ENCODE data around the gene KRTAP10-9. TPM values are rescaled to one million over a fixed set of nuclear protein-coding genes. Genes with fewer than 3 reads are reported as not detected.
"Not testable (repeated sequence)": the region's sequence is repeated elsewhere in the genome, so short reads cannot be mapped to it uniquely, and the experiment has no call there.

Gene KRTAP10-9
- polyA plus RNA-seq, 1 of the 3 experiments (the other 2 are of a cell fraction), result not detected

DNA sequence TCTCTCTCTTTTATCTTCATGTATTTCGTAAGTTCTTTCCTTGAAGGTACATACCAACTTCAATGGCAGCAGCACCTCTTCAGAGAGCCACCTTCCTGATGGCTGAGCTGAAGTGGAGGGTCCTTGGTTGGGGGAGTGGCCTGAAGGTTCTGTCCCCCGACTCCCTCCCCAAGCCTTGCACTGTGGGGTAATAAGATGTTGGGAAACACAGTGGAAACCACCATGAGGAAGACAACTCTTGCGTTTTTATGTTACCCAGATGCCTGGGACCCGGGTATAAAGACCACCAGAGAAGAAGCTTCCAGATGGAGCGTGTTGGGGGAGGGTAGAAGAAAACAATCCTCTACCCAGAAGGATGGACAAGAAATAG lies 31.6 kb downstream of the KRTAP10-9 start:
- CTCF ChIA-PET, result no interaction called here

DNA sequence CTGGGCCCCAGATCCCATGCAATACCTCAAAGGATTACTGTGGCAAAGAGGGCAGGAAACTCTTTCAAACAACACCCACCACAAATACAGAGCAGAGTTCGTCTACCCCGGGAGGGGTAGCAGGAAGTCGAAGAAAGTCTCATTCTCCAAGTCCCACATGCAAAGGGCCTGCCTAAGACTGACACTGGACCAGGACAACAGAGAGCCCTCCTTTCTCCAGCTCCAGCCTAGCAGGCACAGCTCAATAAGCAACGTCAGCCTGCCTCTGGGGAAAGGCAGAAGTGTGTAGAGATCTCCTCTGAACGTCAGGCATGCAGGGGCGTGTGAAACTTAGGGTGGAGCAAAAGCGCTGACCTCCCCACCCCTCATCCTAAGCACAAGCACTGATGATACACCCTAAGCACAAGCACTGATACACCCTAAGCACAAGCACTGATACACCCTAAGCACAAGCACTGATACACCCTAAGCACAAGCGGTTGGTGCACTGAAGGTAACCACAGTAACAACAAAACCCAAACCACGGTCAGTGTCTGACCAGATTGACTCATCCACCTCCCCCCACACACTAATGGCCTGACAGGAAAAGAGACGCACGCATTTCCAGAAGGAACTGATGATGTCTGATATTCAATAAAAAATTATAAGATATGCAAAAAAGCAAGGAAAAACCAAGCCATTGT lies 32.2 kb downstream of the KRTAP10-9 start:
- DNase-seq, result no peak
- Histone ChIP-seq H3K9ac (no peak overlapping the region), H3F3A (replicated peaks; ENCODE audit: insufficient read depth) (no peaks in the 10 kb centered on the region), H3K27ac (ENCODE audit: low read depth in 2 of 2, low read length in 1 of 2) (no peak overlapping the region), H3K79me2 (ENCODE audit: insufficient read depth) (no peaks in the 10 kb centered on the region), H3K4me2 (no peak overlapping the region), H3K27me3 (ENCODE audit: insufficient read depth) (peaks cover 5% of the 10 kb centered on the region; the same call in 1 of the 2 replicates), H3K9me3 (no peaks in the 10 kb centered on the region), H4K20me1 (ENCODE audit: insufficient read depth) (no peaks in the 10 kb centered on the region), H3K4me1 (ENCODE audit: control insufficient read depth in 1 of 2, insufficient read depth in 2 of 2, low read depth in 1 of 2, low read length in 1 of 2) (no peaks in the 10 kb centered on the region), H3K9me2 (0 out of 2 replicates have a peak, but pooled peaks cover 4% of the 10 kb centered on the region), H3K36me3 (replicated peaks in 1 of 2; ENCODE audit: control insufficient read depth in 1 of 2, insufficient read depth in 2 of 2, low read length in 1 of 2) (no peaks in the 10 kb centered on the region), H2AFZ (ENCODE audit: low read depth) (no peak overlapping the region), H3K4me3 (ENCODE audit: low read depth in 2 of 2, low read length in 1 of 2) (no peak overlapping the region)
- CTCF ChIA-PET, result no interaction called here
- POLR2A ChIA-PET, result no interaction called here
- TF ChIP-seq NFIC (IDR thresholded peaks at IDR 0.05; ENCODE audit: borderline replicate concordance) (no peak), MXI1 (IDR thresholded peaks at IDR 0.05; ENCODE audit: low read depth, low read length) (no peak), MEF2A (IDR thresholded peaks at IDR 0.05; ENCODE audit: borderline replicate concordance, low read depth) (no peak), GABPA (IDR thresholded peaks at IDR 0.05; ENCODE audit: low read depth) (no peak), GATA2 (CRISPR knock-in tag; IDR thresholded peaks at IDR 0.05) (no peak), SIN3A (IDR thresholded peaks at IDR 0.05; ENCODE audit: borderline replicate concordance, low read depth, low read length) (no peak), FOSL2 (IDR thresholded peaks at IDR 0.05; ENCODE audit: borderline replicate concordance, low read depth) (no peak), RFX5 (IDR thresholded peaks at IDR 0.05; ENCODE audit: low read length) (no peak), EP300 (IDR thresholded peaks at IDR 0.05; ENCODE audit: borderline replicate concordance in 1 of 2, low read depth in 1 of 2, low read length in 1 of 2) (no peak), RAD21 (IDR thresholded peaks at IDR 0.05; ENCODE audit: low read length) (no peak), EZH2phosphoT487 (IDR thresholded peaks at IDR 0.05; ENCODE audit: borderline replicate concordance, low read depth) (no peak)
- TF ChIP-seq, protein P1, sequence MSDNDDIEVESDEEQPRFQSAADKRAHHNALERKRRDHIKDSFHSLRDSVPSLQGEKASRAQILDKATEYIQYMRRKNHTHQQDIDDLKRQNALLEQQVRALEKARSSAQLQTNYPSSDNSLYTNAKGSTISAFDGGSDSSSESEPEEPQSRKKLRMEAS (IDR thresholded peaks at IDR 0.05; ENCODE audit: low read depth), result no peak
- TF ChIP-seq, protein P2, sequence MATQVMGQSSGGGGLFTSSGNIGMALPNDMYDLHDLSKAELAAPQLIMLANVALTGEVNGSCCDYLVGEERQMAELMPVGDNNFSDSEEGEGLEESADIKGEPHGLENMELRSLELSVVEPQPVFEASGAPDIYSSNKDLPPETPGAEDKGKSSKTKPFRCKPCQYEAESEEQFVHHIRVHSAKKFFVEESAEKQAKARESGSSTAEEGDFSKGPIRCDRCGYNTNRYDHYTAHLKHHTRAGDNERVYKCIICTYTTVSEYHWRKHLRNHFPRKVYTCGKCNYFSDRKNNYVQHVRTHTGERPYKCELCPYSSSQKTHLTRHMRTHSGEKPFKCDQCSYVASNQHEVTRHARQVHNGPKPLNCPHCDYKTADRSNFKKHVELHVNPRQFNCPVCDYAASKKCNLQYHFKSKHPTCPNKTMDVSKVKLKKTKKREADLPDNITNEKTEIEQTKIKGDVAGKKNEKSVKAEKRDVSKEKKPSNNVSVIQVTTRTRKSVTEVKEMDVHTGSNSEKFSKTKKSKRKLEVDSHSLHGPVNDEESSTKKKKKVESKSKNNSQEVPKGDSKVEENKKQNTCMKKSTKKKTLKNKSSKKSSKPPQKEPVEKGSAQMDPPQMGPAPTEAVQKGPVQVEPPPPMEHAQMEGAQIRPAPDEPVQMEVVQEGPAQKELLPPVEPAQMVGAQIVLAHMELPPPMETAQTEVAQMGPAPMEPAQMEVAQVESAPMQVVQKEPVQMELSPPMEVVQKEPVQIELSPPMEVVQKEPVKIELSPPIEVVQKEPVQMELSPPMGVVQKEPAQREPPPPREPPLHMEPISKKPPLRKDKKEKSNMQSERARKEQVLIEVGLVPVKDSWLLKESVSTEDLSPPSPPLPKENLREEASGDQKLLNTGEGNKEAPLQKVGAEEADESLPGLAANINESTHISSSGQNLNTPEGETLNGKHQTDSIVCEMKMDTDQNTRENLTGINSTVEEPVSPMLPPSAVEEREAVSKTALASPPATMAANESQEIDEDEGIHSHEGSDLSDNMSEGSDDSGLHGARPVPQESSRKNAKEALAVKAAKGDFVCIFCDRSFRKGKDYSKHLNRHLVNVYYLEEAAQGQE (IDR thresholded peaks at IDR 0.05; ENCODE audit: low read depth, low read length), result no peak
- TF ChIP-seq, protein P3, sequence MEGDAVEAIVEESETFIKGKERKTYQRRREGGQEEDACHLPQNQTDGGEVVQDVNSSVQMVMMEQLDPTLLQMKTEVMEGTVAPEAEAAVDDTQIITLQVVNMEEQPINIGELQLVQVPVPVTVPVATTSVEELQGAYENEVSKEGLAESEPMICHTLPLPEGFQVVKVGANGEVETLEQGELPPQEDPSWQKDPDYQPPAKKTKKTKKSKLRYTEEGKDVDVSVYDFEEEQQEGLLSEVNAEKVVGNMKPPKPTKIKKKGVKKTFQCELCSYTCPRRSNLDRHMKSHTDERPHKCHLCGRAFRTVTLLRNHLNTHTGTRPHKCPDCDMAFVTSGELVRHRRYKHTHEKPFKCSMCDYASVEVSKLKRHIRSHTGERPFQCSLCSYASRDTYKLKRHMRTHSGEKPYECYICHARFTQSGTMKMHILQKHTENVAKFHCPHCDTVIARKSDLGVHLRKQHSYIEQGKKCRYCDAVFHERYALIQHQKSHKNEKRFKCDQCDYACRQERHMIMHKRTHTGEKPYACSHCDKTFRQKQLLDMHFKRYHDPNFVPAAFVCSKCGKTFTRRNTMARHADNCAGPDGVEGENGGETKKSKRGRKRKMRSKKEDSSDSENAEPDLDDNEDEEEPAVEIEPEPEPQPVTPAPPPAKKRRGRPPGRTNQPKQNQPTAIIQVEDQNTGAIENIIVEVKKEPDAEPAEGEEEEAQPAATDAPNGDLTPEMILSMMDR (IDR thresholded peaks at IDR 0.05), result no peak
- WGBS (ENCODE audit: low lambda C conversion rate), result 8% methylated on average over 11 of the region's 11 CpGs

More for the DNA sequence above, 31.6 kb downstream of the KRTAP10-9 start:
- H4K20me1 ChIP-seq (ENCODE audit: insufficient read depth), result no peaks in the 10 kb centered on the region
- H3K36me3 ChIP-seq (replicated peaks in 1 of 2; ENCODE audit: control insufficient read depth in 1 of 2, insufficient read depth in 2 of 2, low read length in 1 of 2), result no peaks in the 10 kb centered on the region
- DNase-seq, result no peak
- POLR2A ChIA-PET, result no interaction called here
- H3K4me2 ChIP-seq, result no peak overlapping the region
- peaks cover 11% of the 10 kb centered on the region; the same call in 1 of the 2 replicates for H3K27me3 ChIP-seq (ENCODE audit: insufficient read depth)
- H3K9me2 ChIP-seq, result 0 out of 2 replicates have a peak, but pooled peaks cover 4% of the 10 kb centered on the region
- TF ChIP-seq JUND (IDR thresholded peaks at IDR 0.05) (no peak), NFIC (IDR thresholded peaks at IDR 0.05; ENCODE audit: borderline replicate concordance) (no peak), GABPA (IDR thresholded peaks at IDR 0.05; ENCODE audit: low read depth) (no peak), EZH2phosphoT487 (IDR thresholded peaks at IDR 0.05; ENCODE audit: borderline replicate concordance, low read depth) (no peak), GATA2 (CRISPR knock-in tag; IDR thresholded peaks at IDR 0.05) (no peak)
- no peak overlapping the region for H2AFZ ChIP-seq (ENCODE audit: low read depth)
- H3K79me2 ChIP-seq (ENCODE audit: insufficient read depth), result no peaks in the 10 kb centered on the region
- WGBS (ENCODE audit: low lambda C conversion rate), result 3% methylated on average over 5 of the region's 5 CpGs
- H3K4me1 ChIP-seq (ENCODE audit: control insufficient read depth in 1 of 2, insufficient read depth in 2 of 2, low read depth in 1 of 2, low read length in 1 of 2), result no peaks in the 10 kb centered on the region
- H3K9me3 ChIP-seq, result no peaks in the 10 kb centered on the region
- no peak overlapping the region for H3K4me3 ChIP-seq (ENCODE audit: low read depth in 2 of 2, low read length in 1 of 2)
- no peak overlapping the region for H3K27ac ChIP-seq (ENCODE audit: low read depth in 2 of 2, low read length in 1 of 2)
- H3K9ac ChIP-seq, result no peak overlapping the region
- no peaks in the 10 kb centered on the region for H3F3A ChIP-seq (replicated peaks; ENCODE audit: insufficient read depth)

DNA sequence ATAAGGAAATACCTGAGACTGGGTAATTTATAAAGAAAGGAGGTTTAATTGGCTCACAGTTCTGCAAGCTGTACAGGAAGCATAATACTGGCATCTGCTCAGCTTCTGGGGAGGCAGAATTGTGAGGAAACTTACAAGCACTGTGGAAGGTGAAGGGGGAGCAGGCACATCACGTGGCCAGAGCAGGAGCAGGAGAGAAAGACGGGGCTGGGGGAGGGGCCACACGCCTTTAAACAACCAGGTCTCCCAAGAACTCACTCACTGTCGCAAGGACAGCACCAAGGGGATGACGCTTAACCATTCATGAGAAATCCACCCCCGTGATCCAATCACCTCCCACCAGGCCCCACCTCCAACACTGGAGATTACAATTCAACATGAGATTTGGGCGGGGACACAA lies 34.7 kb downstream of the KRTAP10-9 start:
- 13% methylated on average over 7 of the region's 7 CpGs for WGBS (ENCODE audit: low lambda C conversion rate)

More for the DNA sequence above, 34.7 kb downstream of the KRTAP10-9 start:
- CTCF ChIA-PET, result interaction anchor here (0.6 kb wide), 1 partner anchor 72 kb away, joined by 3 read pairs; no protein-coding TSS in a partner anchor
- H3F3A ChIP-seq (replicated peaks; ENCODE audit: insufficient read depth); H3K36me3 ChIP-seq (replicated peaks in 1 of 2; ENCODE audit: control insufficient read depth in 1 of 2, insufficient read depth in 2 of 2, low read length in 1 of 2); H3K79me2 ChIP-seq (ENCODE audit: insufficient read depth); H2AFZ ChIP-seq (ENCODE audit: low read depth); H3K9me2 ChIP-seq; H4K20me1 ChIP-seq (ENCODE audit: insufficient read depth); DNase-seq; H3K9me3 ChIP-seq; H3K4me1 ChIP-seq (ENCODE audit: control insufficient read depth in 1 of 2, insufficient read depth in 2 of 2, low read depth in 1 of 2, low read length in 1 of 2); H3K9ac ChIP-seq; H3K27me3 ChIP-seq (ENCODE audit: insufficient read depth); H3K27ac ChIP-seq (ENCODE audit: low read depth in 2 of 2, low read length in 1 of 2); H3K4me2 ChIP-seq; POLR2A ChIA-PET; H3K4me3 ChIP-seq (ENCODE audit: low read depth in 2 of 2, low read length in 1 of 2): not testable (repeated sequence)
